GM18508 (cell line): ENCODE measurements around the gene TSPEAR.

Experiments
- ATAC-seq: cut with Tn5 transposase; IDR thresholded peaks from one replicate; pipeline ENCODE4 v1.9.1; 2021; ENCODE audit warnings: moderate number of reproducible peaks; ENCODE audit not compliant: insufficient read depth, unreplicated experiment

The TSPEAR gene

DNA sequence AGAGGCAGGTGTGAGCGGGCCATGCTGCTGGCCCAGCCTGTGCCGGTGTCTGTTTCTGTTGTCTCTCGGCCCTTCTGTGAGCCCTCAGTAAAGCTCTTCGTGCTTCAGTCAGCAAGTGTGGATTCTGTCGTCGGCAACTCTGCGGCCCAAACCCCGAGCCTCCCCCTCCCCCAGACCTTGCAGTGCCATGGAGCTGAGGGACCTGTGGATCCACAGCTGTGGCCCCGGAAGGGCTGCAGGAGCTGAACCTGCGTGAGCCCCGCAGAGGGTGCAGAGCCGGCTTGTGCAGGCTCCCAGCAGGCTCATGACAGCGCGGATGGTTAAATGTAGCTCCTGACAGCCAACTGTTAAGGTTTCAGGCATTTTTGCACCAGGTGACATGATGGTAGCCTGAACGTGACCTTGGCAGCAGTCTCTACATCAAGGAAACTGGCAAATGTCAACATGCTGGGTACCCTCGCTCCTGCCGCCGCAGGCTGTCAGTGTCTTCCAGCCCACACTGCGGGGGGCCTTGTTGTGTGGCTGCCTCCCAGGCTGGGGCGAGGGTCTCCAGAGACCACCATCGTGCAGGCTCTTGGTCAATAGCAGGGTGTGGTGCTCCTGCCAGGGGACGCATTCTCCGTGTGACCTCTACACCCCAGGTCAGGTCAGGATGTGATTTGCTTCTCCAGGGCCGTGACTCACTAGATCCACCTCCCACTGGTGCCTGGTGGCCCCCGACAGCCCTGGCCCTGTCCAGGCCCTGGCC is 249.1 kb downstream of the TSPEAR start:
- no peak for ATAC-seq

DNA sequence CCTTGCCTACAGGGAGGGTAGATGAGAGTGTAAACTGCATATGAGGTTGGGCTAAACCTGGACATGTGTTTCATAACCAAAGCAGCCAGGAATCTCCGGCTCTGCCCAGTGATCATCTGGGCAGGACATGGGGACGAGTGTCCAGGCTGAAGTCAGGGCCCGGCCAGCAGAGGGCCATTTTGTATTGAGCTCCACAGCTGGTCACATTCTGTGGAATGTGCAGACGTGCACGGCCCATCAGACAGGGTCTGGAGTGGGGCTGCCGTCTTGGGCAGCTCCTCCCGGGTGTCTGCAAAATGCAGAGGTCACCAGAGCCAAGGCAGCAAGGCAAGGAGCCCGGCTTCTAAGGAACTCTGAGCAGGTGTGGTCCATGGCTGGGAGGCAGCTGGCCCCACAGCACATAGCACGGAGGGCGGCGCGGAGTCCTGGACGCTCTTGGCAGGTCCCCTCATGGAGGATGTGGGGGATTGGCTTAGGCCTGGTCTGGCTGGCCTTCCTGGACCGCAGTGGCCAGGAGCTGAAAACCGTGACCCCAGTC is 249.8 kb downstream of the TSPEAR start:
- no peak for ATAC-seq

- no peak for ATAC-seq
Measured at GRCh38 chr21:44461005-44461404, 250.4 kb downstream of the TSPEAR start.

GRCh38 chr21:44460441-44460755 is 251.0 kb downstream of the TSPEAR start:
- ATAC-seq, result no peak

GRCh38 chr21:44459712-44460440 is 251.5 kb downstream of the TSPEAR start:
- ATAC-seq, result no peak

- no peak for ATAC-seq
Measured at GRCh38 chr21:44458971-44459711, 252.2 kb downstream of the TSPEAR start.

GRCh38 chr21:44456915-44457736 is 254.2 kb downstream of the TSPEAR start:
- ATAC-seq, result no peak

DNA sequence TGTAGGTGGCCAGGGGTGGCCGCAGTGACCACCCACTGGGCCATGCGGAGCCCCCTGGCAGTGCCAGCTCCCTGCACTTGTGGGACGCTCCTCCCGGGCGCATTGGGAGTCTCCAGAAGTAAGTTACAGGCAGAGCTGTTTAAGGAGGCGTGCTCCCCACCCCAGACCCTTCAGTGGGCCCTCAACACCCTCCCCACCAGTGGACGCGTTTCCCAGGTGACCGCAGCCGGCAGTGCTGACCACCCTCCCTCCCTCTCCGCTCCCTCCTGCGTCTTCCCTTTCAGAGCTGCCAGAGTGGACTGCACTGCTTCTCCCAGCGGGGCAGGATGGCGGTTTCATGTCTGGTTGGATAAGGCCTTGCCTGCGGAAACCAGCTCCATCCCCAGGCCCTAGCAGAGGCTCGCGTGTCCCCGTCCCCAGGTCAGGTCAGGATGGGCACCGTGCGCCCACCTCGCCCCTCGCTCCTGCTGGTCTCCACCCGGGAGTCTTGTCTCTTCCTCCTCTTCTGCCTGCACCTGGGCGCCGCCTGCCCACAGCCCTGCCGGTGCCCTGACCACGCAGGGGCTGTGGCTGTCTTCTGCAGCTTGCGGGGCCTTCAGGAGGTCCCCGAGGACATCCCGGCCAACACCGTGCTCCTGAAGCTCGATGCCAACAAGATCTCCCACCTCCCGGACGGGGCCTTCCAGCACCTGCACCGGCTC is 255.0 kb downstream of the TSPEAR start:
- no peak for ATAC-seq

- ATAC-seq, result no peak
Measured at GRCh38 chr21:44455524-44456213, 255.7 kb downstream of the TSPEAR start.

GRCh38 chr21:44454747-44455523 is 256.4 kb downstream of the TSPEAR start, which contains the start of gene LRRC3:
Gene LRRC3 (plus strand): TSS chr21:44455510. CDS start chr21:44456645, 1,135 bp downstream.
- ATAC-seq, result no peak

- ATAC-seq, result no peak
Measured at GRCh38 chr21:44454058-44454457, 257.3 kb downstream of the TSPEAR start.

DNA sequence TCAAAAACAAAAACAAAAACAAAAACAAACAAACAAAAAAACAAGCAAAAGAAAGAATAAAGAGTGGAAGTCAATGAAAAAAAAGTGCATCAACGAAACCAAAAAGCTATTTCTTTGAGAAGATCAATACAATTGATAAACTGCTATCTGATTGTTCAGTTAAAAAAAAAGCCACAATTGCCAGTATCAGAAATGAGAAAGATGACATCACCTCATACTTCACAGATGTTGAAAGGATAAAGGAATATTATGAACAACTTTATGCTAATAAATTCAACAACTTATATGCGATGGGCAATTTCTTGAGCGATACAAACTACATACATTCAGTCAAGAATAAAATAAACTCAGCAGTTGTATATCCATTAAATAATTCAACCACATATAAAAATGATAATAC is 258.3 kb downstream of the TSPEAR start:
- no peak for ATAC-seq

GRCh38 chr21:44450999-44451398 is 260.4 kb downstream of the TSPEAR start:
- no peak for ATAC-seq

GRCh38 chr21:44450402-44450801 is 261.0 kb downstream of the TSPEAR start:
- ATAC-seq, result no peak

- ATAC-seq, result no peak
Measured at GRCh38 chr21:44449473-44450363, 261.7 kb downstream of the TSPEAR start.

DNA sequence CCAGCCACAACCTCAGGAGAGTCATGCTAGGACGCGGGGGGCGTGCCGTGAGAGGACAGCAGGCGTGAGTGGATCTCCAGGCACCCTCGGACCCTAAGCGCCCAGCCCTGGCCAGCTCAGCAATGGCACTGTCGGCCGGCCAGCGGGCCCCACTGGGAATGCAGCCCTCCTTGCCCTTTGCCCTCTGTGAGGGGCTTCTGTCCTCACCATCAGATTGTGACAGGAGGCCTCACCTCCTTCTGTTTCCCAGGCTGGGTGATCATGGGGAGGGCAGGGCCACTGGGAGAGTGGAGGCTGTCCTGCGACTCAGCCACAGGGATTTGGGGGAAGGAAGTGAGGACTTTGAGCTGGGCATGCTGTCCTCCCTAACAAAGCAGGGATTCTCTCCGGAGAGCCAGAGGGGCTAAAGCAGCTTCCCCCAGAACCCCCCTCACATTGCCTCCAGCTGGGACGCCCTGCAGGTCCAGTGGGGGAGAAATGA is 262.7 kb downstream of the TSPEAR start:
- ATAC-seq, result no peak
